Lung microvascular endothelial cell (primary cell): ENCODE measurements around the gene PALB2. TPM values are rescaled to one million over a fixed set of nuclear protein-coding genes. Genes with fewer than 3 reads are reported as not detected.

Experiments
- DNase-seq, 2 donors: peaks; one replicate each; pipeline versions ENCODE4 v3.0.0 to v3.0.0-alpha.2; 2010; ENCODE audit warnings: low read depth in 2 of 2
- total RNA-seq: library from RNA; depleted of rRNA; stranded (reverse); fragments of >200 nt; gene quantifications from 2 replicates; pipeline ENCODE4 v1.2.1, GENCODE V29; 2014

The PALB2 gene
- total RNA-seq, 1 donor from 2014 or later: 6.2 TPM

- peak; percentile 99 for DNase-seq
Measured at GRCh38 chr16:23556881-23557778, 84.0 kb downstream of the PALB2 start, which contains the start of the genes EARS2 and UBFD1. Gene EARS2, minus strand, starts transcription at chr16:23557350. Its CDS starts 7 bp downstream, at chr16:23557343. Gene UBFD1, plus strand, starts transcription at chr16:23557727. Its CDS starts 16 bp downstream, at chr16:23557743.

- DNase-seq: no peak
Measured at GRCh38 chr16:23554536-23554935, 86.6 kb downstream of the PALB2 start.

Other genes starting within 250 kb of the PALB2 start
- 8.7 and 10.9 TPM in 2 replicates for gene COG7, start 188.1 kb downstream of the PALB2 start, total RNA-seq
- 22.9 and 28.4 TPM in 2 replicates for gene GGA2, start 130.8 kb downstream of the PALB2 start, total RNA-seq
- 12.6 and 16.1 TPM in 2 replicates for gene EARS2, start 84.0 kb downstream of the PALB2 start, total RNA-seq
- gene UBFD1, start 83.6 kb downstream of the PALB2 start, total RNA-seq: 39.7 and 68.5 TPM in 2 replicates
- 155 and 164 TPM in 2 replicates for gene NDUFAB1, start 45.0 kb downstream of the PALB2 start, total RNA-seq
- 47.8 and 48.6 TPM in 2 replicates for gene DCTN5, start 156 bp upstream of the PALB2 start, total RNA-seq
- gene PLK1, start 37.6 kb upstream of the PALB2 start, total RNA-seq: 2.8 and 10.9 TPM in 2 replicates
- not detected in 2 replicates for gene ERN2, start 71.9 kb upstream of the PALB2 start, total RNA-seq
- gene CHP2, start 113.7 kb upstream of the PALB2 start, total RNA-seq: not detected in 2 replicates
- gene PRKCB, start 194.7 kb upstream of the PALB2 start, total RNA-seq: under 0.01 TPM in 1 of 2 replicates, not detected in the other